Stomach (tissue), 9 donors: ENCODE measurements around the gene C9orf153. TPM values are rescaled to one million over a fixed set of nuclear protein-coding genes. Genes with fewer than 3 reads are reported as not detected.

Experiments
- DNase-seq, 2 donors: peaks; one replicate each; pipeline versions ENCODE4 v3.0.0 to v3.0.0-alpha.2; 2013 to 2019
- H3K27ac ChIP-seq, 5 donors: fragments of 200-600 bp in 4 of 5; sonication (generic) in 4 of 5; one replicate each; pipeline ENCODE4 v1.5.1; 2013 to 2019; ENCODE audit warnings: mild to moderate bottlenecking in 1 of 5, moderate library complexity in 1 of 5
- H3K27me3 ChIP-seq, 3 donors: fragments of 200-600 bp; sonication (generic); one replicate each; pipeline ENCODE4 v1.5.1; 2017 to 2019; ENCODE audit warnings: mixed run types in 1 of 3
- H3K36me3 ChIP-seq, 4 donors: fragments of 200-600 bp; sonication (generic); 1 replicate in 3 of 4; 2 replicates in 1 of 4; pipeline ENCODE4 v1.5.1; 2016 to 2019
- H3K4me1 ChIP-seq, 4 donors: fragments of 200-600 bp; sonication (generic); one replicate each; pipeline ENCODE4 v1.5.1; 2016 to 2019
- H3K4me3 ChIP-seq, 4 donors: fragments of 200-600 bp; sonication (generic) in 3 of 4; one replicate each; pipeline ENCODE4 v1.5.1; 2016 to 2019; ENCODE audit warnings: mild to moderate bottlenecking in 1 of 4
- H3K9me3 ChIP-seq, 4 donors: fragments of 200-600 bp; sonication (generic); one replicate each; pipeline ENCODE4 v1.5.1; 2016 to 2019
- CTCF ChIP-seq, 7 experiments: fragments of 450-650 bp in 4 of 7; fragments of 200-600 bp in 3 of 7; sonication (generic) in 3 of 7; IDR thresholded peaks; one replicate each; pipeline ENCODE4 v1.5.1; 2016 to 2019; ENCODE audit warnings: antibody characterized with exemption in 7 of 7, control low read depth in 2 of 7, mild to moderate bottlenecking in 1 of 7
- EP300 ChIP-seq: sonication (generic); formaldehyde crosslinking; IDR thresholded peaks from one replicate; pipeline ENCODE4 v1.6.1; 2017; ENCODE audit warnings: antibody characterized with exemption
- POLR2A ChIP-seq, 4 donors: fragments of 450-650 bp; IDR thresholded peaks; one replicate each; pipeline ENCODE4 v1.6.1; 2016; ENCODE audit warnings: antibody characterized with exemption in 4 of 4, control low read depth in 2 of 4, mild to moderate bottlenecking in 1 of 4, moderate library complexity in 1 of 4
- POLR2AphosphoS5 ChIP-seq, 3 donors: sonication (generic); formaldehyde crosslinking; IDR thresholded peaks; one replicate each; pipeline ENCODE4 v1.6.1; 2016; ENCODE audit warnings: antibody characterized with exemption in 3 of 3
- WGBS, 5 donors: extraction: QIAGEN DNeasy Blood & Tissue Kit in 3 of 5; methylation state at CpG; one replicate each; pipeline versions ENCODE4 v1.1.5 to v1.1.7; 2013 to 2018; 5-methylcytosine and 5-hydroxymethylcytosine counted together
- intact Hi-C: fragments of 100-400 bp; cut with DNase I; formaldehyde crosslinking; loops from one replicate; pipeline ENCODE4 v1.15.1; 2023; ENCODE audit warnings: low total_unique reads
- polyA plus RNA-seq, 3 donors: library from polyadenylated mRNA; stranded (reverse); fragments of 200-250 nt; gene quantifications; one replicate each; pipeline ENCODE4 v1.2.3, GENCODE V29; 2013
- total RNA-seq, 5 donors: library from RNA; depleted of rRNA; stranded (reverse); fragments of >200 nt; gene quantifications; one replicate each; pipeline versions ENCODE4 v1.1.0 to v1.2.3, GENCODE V29; 2014 to 2016
- donor health status: healthy with polysubstance abuse.
- donor health status: Bipolar disorder and iron deficiency.
- donor health status: healthy.

The C9orf153 gene
- total and polyA plus RNA-seq, 8 donors = 0.92 TPM; not detected in 7

DNA sequence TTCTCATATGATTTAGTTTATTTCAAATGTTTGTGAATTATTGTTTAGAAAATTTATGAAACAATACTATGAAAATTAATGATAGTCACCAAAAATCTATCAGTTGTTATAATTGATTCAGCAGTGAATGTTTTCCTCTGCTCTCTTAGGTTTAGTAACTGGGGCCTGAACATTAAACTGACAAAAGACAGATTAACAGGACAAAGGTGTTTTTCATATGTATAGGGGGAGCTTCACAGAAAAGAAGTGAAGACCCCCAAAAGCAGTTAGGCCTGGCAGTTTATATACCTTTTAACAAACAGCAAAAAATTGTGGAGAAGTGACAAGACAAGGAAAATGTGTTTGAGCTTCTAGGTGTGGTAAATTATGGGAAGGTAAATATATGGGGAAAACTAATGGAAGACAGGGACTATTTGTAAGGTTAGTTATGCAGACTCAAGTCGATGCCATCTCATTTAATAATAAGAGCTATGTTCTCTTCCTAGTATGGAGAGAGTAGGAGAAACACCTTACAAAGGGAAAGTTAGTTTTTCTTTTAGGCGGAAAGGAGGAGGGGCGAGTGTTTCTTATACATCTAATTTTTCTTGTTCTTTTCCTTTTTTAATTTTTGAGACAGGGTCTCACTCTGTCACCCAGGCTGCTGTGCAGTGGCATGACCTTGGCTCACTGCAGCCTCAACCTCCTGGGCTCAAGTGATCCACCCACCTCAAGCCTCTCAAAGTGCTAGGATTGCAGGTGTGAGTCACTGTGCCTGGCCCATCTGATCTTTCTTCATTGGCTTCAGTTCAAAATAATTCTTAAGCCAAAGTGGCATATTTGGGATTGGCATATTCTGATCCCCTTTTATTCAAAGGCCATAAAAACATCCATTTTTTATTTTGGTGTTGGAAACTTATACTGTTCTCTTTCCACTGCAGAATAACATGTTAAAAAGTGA is 77.8 kb downstream of the C9orf153 start:
- Histone ChIP-seq H3K9me3 (no peaks in the 10 kb centered on the region), H3K36me3 (no peaks in the 10 kb centered on the region), H3K27me3 (no peaks in the 10 kb centered on the region), H3K4me3 (no peak overlapping the region), H3K27ac (no peak overlapping the region), H3K4me1 (no peaks in the 10 kb centered on the region)
- TF ChIP-seq EP300 = no peak
- no peak for TF ChIP-seq CTCF (IDR thresholded peaks at IDR 0.05)
- no peak for TF ChIP-seq POLR2AphosphoS5 (IDR thresholded peaks at IDR 0.05)
- TF ChIP-seq POLR2A (IDR thresholded peaks at IDR 0.05) = no peak
- intact Hi-C loops = no loop called here
- 70 to 78% (median 75%) methylated on average over 3 of the region's 3 CpGs for WGBS, 5 donors
- no peak for DNase-seq

- WGBS, 5 donors = 87 to 96% (median 94%) methylated on average over 5 of the region's 5 CpGs
- H3K4me3 ChIP-seq = no peak overlapping the region
- no peaks in the 10 kb centered on the region for H3K27me3 ChIP-seq
- intact Hi-C loops = no loop called here
- H3K36me3 ChIP-seq = no peaks in the 10 kb centered on the region
- DNase-seq = no peak
- H3K27ac ChIP-seq = no peak overlapping the region
- no peaks in the 10 kb centered on the region for H3K9me3 ChIP-seq
- no peaks in the 10 kb centered on the region for H3K4me1 ChIP-seq
- no peak for TF ChIP-seq CTCF (IDR thresholded peaks at IDR 0.05)
- TF ChIP-seq POLR2A (IDR thresholded peaks at IDR 0.05) = no peak
- TF ChIP-seq POLR2AphosphoS5 (IDR thresholded peaks at IDR 0.05) = no peak
- TF ChIP-seq EP300 = no peak
These were observed 81.0 kb downstream of the C9orf153 start for GRCh38 chr9:86178503-86178902.

DNA sequence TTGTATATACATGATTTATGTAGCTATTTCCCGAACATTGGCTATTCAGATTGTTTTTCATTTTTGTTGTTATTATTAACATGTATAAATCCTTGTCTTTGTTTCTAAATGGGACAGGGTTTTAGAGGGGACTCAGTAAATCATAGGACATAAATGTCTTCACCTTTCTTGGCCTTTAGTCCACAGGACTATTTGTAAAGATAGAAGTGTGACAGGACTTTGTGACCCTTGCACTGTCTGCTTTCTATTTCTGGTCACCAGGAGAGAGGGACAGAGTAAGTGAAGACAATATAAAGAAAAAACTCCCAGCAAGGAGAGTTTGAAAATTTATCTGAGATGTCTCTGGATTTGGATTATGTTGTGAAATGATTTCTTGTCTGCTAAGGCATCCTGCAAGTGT is 81.5 kb downstream of the C9orf153 start:
- no peak overlapping the region for H3K27ac ChIP-seq
- no peaks in the 10 kb centered on the region for H3K9me3 ChIP-seq
- WGBS, 5 donors = 44 to 75% (median 63%) methylated on average over 1 of the region's 1 CpG
- no peak overlapping the region for H3K4me3 ChIP-seq
- H3K36me3 ChIP-seq = no peaks in the 10 kb centered on the region
- no peaks in the 10 kb centered on the region for H3K4me1 ChIP-seq
- DNase-seq = no peak
- no peaks in the 10 kb centered on the region for H3K27me3 ChIP-seq
- no peak for TF ChIP-seq EP300
- intact Hi-C loops = no loop called here

DNA sequence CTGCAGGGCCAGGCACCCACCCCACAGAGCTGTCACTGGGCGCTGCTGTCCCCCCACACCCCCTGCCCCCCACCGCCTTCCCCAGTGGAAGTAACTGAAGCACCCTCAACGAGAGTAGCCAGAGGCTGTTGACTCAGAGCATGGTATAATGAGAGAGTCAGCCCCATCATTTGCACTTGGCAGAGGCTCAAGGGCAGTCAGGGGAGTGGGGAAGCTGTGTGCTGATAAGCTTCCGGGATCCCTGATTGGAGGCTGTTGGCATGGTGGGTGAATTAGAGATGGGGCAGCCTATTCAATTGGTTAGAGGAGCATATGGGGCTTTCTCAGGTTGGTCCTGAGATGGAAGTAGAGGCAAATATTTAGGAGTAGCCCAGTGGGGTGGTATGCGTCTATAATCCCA is 83.0 kb downstream of the C9orf153 start:
- WGBS, 5 donors = 60 to 80% (median 68%) methylated on average over 5 of the region's 5 CpGs
- H3K36me3 ChIP-seq = no peaks in the 10 kb centered on the region
- H3K4me3 ChIP-seq = no peak overlapping the region
- DNase-seq = peak in 1 of 2 donors; percentile 18
- no peaks in the 10 kb centered on the region for H3K9me3 ChIP-seq
- intact Hi-C loops = no loop called here
- H3K27ac ChIP-seq = no peak overlapping the region
- H3K4me1 ChIP-seq = no peaks in the 10 kb centered on the region
- no peaks in the 10 kb centered on the region for H3K27me3 ChIP-seq
- no peak for TF ChIP-seq CTCF (IDR thresholded peaks at IDR 0.05)
- no peak for TF ChIP-seq POLR2AphosphoS5 (IDR thresholded peaks at IDR 0.05)
- no peak for TF ChIP-seq EP300
- no peak for TF ChIP-seq POLR2A (IDR thresholded peaks at IDR 0.05)
